ENCODE measurements around the gene CD300H.
A peak's percentile ranks its signal among the peaks of the same experiment; 100 is the strongest.
"Not testable (repeated sequence)": the region's sequence is repeated elsewhere in the genome, so short reads cannot be mapped to it uniquely, and the experiment has no call there.

The CD300H gene

GRCh38 chr17:74574489-74575142 is 7.3 kb upstream of the CD300H start:
- TF ChIP-seq CTCF (conservative IDR thresholded peaks at IDR 0.05; ENCODE audit: control insufficient read depth, insufficient read depth, low read depth, low read length), result no peak
- DNase-seq (ENCODE audit: low read depth), result no peak
- no peak overlapping the region for H3K4me3 ChIP-seq (ENCODE audit: control insufficient read depth, low read depth, low read length)

- DNase-seq (ENCODE audit: low read depth); H3K4me3 ChIP-seq (ENCODE audit: control insufficient read depth, low read depth, low read length): not testable (repeated sequence)
These were observed 6.3 kb upstream of the CD300H start for GRCh38 chr17:74573635-74574034.

GRCh38 chr17:74573169-74573568 is 5.9 kb upstream of the CD300H start:
- no peak for DNase-seq (ENCODE audit: low read depth)
- H3K4me3 ChIP-seq (ENCODE audit: control insufficient read depth, low read depth, low read length), result no peak overlapping the region
- TF ChIP-seq CTCF (conservative IDR thresholded peaks at IDR 0.05; ENCODE audit: control insufficient read depth, insufficient read depth, low read depth, low read length), result no peak

- DNase-seq (ENCODE audit: low read depth), result no peak
- TF ChIP-seq CTCF (conservative IDR thresholded peaks at IDR 0.05; ENCODE audit: control insufficient read depth, insufficient read depth, low read depth, low read length), result no peak
- H3K4me3 ChIP-seq (ENCODE audit: control insufficient read depth, low read depth, low read length), result no peak overlapping the region
These were observed 4.4 kb upstream of the CD300H start for GRCh38 chr17:74571621-74572270.

- no peak overlapping the region for H3K4me3 ChIP-seq (ENCODE audit: control insufficient read depth, low read depth, low read length)
- peak; percentile 100 for DNase-seq (ENCODE audit: low read depth)
- no peak for TF ChIP-seq CTCF (conservative IDR thresholded peaks at IDR 0.05; ENCODE audit: control insufficient read depth, insufficient read depth, low read depth, low read length)
These were observed 2.0 kb upstream of the CD300H start for GRCh38 chr17:74569020-74570003.

GRCh38 chr17:74568106-74568873 is 981 bp upstream of the CD300H start:
- H3K4me3 ChIP-seq (ENCODE audit: control insufficient read depth, low read depth, low read length), result no peak overlapping the region
- TF ChIP-seq CTCF (conservative IDR thresholded peaks at IDR 0.05; ENCODE audit: control insufficient read depth, insufficient read depth, low read depth, low read length), result no peak
- no peak for DNase-seq (ENCODE audit: low read depth)

Measured in fibroblast of mammary gland (primary cell).